ENCODE data around the gene DLGAP5. TPM values are rescaled to one million over a fixed set of nuclear protein-coding genes. Genes with fewer than 3 reads are reported as not detected.

Gene DLGAP5
- total and polyA plus RNA-seq, 2 of the 13 experiments (the other 11 are each of a cell fraction or from before 2014, with no cell fraction given): 7.7 to 55.8 TPM

- TF ChIP-seq ZNF883 (CRISPR knock-in tag; IDR thresholded peaks at IDR 0.05; ENCODE audit: not compliant biosample characterization): peak; percentile 44
- no peak for TF ChIP-seq ZNF616 (CRISPR knock-in tag; IDR thresholded peaks at IDR 0.05; ENCODE audit: low read depth)
- TF ChIP-seq NAIF1 (CRISPR knock-in tag; IDR thresholded peaks at IDR 0.05; ENCODE audit: borderline replicate concordance): no peak
- no peak for TF ChIP-seq ETV6 (CRISPR knock-in tag; conservative IDR thresholded peaks at IDR 0.05)
- TF ChIP-seq MEIS2 (CRISPR knock-in tag; IDR thresholded peaks at IDR 0.05): peak; percentile 81; the same call in 1 of the 2 replicates
- no peak for TF ChIP-seq ZNF562 (CRISPR knock-in tag; IDR thresholded peaks at IDR 0.05; ENCODE audit: borderline replicate concordance)
- TF ChIP-seq ZNF235 (CRISPR knock-in tag; IDR thresholded peaks at IDR 0.05; ENCODE audit: borderline replicate concordance): no peak
- TF ChIP-seq ZNF775 (CRISPR knock-in tag; IDR thresholded peaks at IDR 0.05; ENCODE audit: borderline replicate concordance): no peak
- peak; percentile 85; the same call in 1 of the 2 replicates for TF ChIP-seq ZSCAN29 (CRISPR knock-in tag; conservative IDR thresholded peaks at IDR 0.05)
- TF ChIP-seq ZNF432 (CRISPR knock-in tag; IDR thresholded peaks at IDR 0.05; ENCODE audit: borderline replicate concordance): no peak
- peak; percentile 49; the same call in 1 of the 2 replicates for TF ChIP-seq NR2C2 (CRISPR knock-in tag; IDR thresholded peaks at IDR 0.05; ENCODE audit: borderline replicate concordance)
- TF ChIP-seq ZNF33A (CRISPR knock-in tag; IDR thresholded peaks at IDR 0.05; ENCODE audit: borderline replicate concordance): no peak
- TF ChIP-seq E2F1 (CRISPR knock-in tag; IDR thresholded peaks at IDR 0.05): no peak
- no peak for TF ChIP-seq ZSCAN5A (CRISPR knock-in tag; IDR thresholded peaks at IDR 0.05; ENCODE audit: borderline replicate concordance)
- TF ChIP-seq KDM5B (CRISPR knock-in tag; IDR thresholded peaks at IDR 0.05; ENCODE audit: borderline replicate concordance): peak; percentile 76; the same call in 1 of the 2 replicates
- TF ChIP-seq ZNF891 (CRISPR knock-in tag; IDR thresholded peaks at IDR 0.05): no peak
- TF ChIP-seq U2AF2 (IDR thresholded peaks at IDR 0.05; ENCODE audit: low read depth, low read length): no peak
- TF ChIP-seq HDAC6 (IDR thresholded peaks at IDR 0.05; ENCODE audit: low read depth, low read length): no peak
- TF ChIP-seq ZNF292 (CRISPR knock-in tag; IDR thresholded peaks at IDR 0.05; ENCODE audit: borderline replicate concordance, low read depth): peak; percentile 80; the same call in 1 of the 2 replicates
- TF ChIP-seq SMYD3 (CRISPR knock-in tag; IDR thresholded peaks at IDR 0.05): no peak
- peak; percentile 68 for TF ChIP-seq UBTF (CRISPR knock-in tag; IDR thresholded peaks at IDR 0.05)
- 0 out of 4 replicates have a peak, but pooled peaks of 1 of the 2 experiments have one; percentile 23 for TF ChIP-seq MAFK (conservative IDR thresholded peaks at IDR 0.05 in 1 of 2, IDR thresholded peaks at IDR 0.05 in 1 of 2; ENCODE audit: low read length in 2 of 2)
- peak; percentile 48; the same call in 1 of the 2 replicates for TF ChIP-seq SP4 (CRISPR knock-in tag; IDR thresholded peaks at IDR 0.05)
Measured at GRCh38 chr14:55103005-55103640, 88.3 kb downstream of the DLGAP5 start (continued).
